K562 (cell line): Measurements from ENCODE around the gene SOX12. TPM values are rescaled to one million over a fixed set of nuclear protein-coding genes. Genes with fewer than 3 reads are reported as not detected.
"Not testable (repeated sequence)": the region's sequence is repeated elsewhere in the genome, so short reads cannot be mapped to it uniquely, and the experiment has no call there.

Source experiments
- ATF1 ChIP-seq, 2 experiments: fragments of 450-650 bp in 1 of 2; IDR thresholded peaks; 2 replicates each; pipeline ENCODE4 v1.6.1; 2016; ENCODE audit warnings: missing compliant biosample characterization in 1 of 2, missing genetic modification characterization in 1 of 2
- CXXC5 ChIP-seq: fragments of 250-450 bp; sonication (Bioruptor Pico); IDR thresholded peaks from 2 replicates; pipeline ENCODE4 v1.8.0; 2022; ENCODE audit warnings: inconsistent platforms, mild to moderate bottlenecking, moderate library complexity
- L3MBTL2 ChIP-seq: fragments of 450-650 bp; IDR thresholded peaks from 2 replicates; pipeline ENCODE4 v1.6.1; 2016; ENCODE audit warnings: mild to moderate bottlenecking, moderate library complexity
- NR2C1 ChIP-seq, 2 experiments: fragments of 450-650 bp; IDR thresholded peaks; 2 replicates each; pipeline ENCODE4 v1.6.1; 2017; ENCODE audit warnings: mild to moderate bottlenecking in 2 of 2, antibody characterized with exemption in 1 of 2, inconsistent platforms in 1 of 2, missing compliant biosample characterization in 1 of 2, missing genetic modification characterization in 1 of 2
- PTTG1 ChIP-seq: fragments of 450-650 bp; IDR thresholded peaks from 2 replicates; pipeline ENCODE4 v1.6.1; 2016; ENCODE audit warnings: low read depth, mild to moderate bottlenecking, missing genetic modification characterization, missing compliant biosample characterization
- SMAD4 ChIP-seq: fragments of 250-450 bp; sonication (Bioruptor Pico); conservative IDR thresholded peaks from 2 replicates; pipeline ENCODE4 v1.8.0; 2021; ENCODE audit warnings: inconsistent platforms, mild to moderate bottlenecking, moderate library complexity
- SPI1 ChIP-seq: IDR thresholded peaks from 2 replicates; pipeline ENCODE4 v1.6.1; 2011; ENCODE audit warnings: low read depth, low read length, control low read depth, borderline replicate concordance
- ZNF175 ChIP-seq: fragments of 200-800 bp; sonication (Bioruptor generic); IDR thresholded peaks from 2 replicates; pipeline ENCODE4 v1.6.1; 2016; ENCODE audit warnings: low read depth, mild to moderate bottlenecking, missing genetic modification characterization, missing compliant biosample characterization
- ZNF197 ChIP-seq: fragments of 200-800 bp; sonication (Bioruptor generic); IDR thresholded peaks from 2 replicates; pipeline ENCODE4 v1.6.1; 2016; ENCODE audit warnings: low read depth, missing genetic modification characterization, missing compliant biosample characterization
- ZNF384 ChIP-seq: IDR thresholded peaks from 2 replicates; pipeline ENCODE4 v1.6.1; 2012; ENCODE audit warnings: low read depth, low read length, improper control_type of control experiment
- polyA plus RNA-seq, 8 experiments: library from polyadenylated mRNA; depleted of rRNA in 4 of 8; stranded (reverse) in 5 of 8; unstranded in 3 of 8; fragments of >200 nt; fragmentation: Nextera tagmentation in 2 of 8; fragmentation: Illumina TruSeq in 1 of 8; extraction: Ambion mirVana in 2 of 8; extraction: Trizol in 1 of 8; gene quantifications; 2 replicates each; pipeline versions ENCODE4 v1.2.1 to v1.2.3, GENCODE V29; 2011 to 2014; ENCODE audit warnings: inconsistent platforms in 1 of 8, missing spikeins in 1 of 8
- total RNA-seq, 7 experiments: library from RNA; depleted of rRNA in 6 of 7; stranded (reverse); fragments of >200 nt in 6 of 7; fragmentation: Illumina TruSeq in 2 of 7; extraction: Trizol in 2 of 7; gene quantifications; 2 replicates each; pipeline versions ENCODE4 v1.2.1 to v1.2.3, GENCODE V29; 2011 to 2021; ENCODE audit warnings: low replicate concordance in 1 of 7
- TF ChIP-seq, protein P1 (sequence below): fragments of 450-650 bp; IDR thresholded peaks from 2 replicates; pipeline ENCODE4 v1.6.1; 2016; ENCODE audit warnings: mild to moderate bottlenecking, moderate library complexity
- TF ChIP-seq, protein P2 (sequence below): fragments of 450-650 bp; IDR thresholded peaks from 2 replicates; pipeline ENCODE4 v1.6.1; 2017; ENCODE audit warnings: antibody characterized with exemption, mild to moderate bottlenecking

The SOX12 gene
- total and polyA plus RNA-seq, 9 of the 15 experiments (the other 6 are each of a cell fraction or from before 2014, with no cell fraction given), result 0.42 to 26.3 (median 2.6) TPM

GRCh38 chr20:356154-356553 lies 30.8 kb downstream of the SOX12 start (continued):
- TF ChIP-seq, protein P1, sequence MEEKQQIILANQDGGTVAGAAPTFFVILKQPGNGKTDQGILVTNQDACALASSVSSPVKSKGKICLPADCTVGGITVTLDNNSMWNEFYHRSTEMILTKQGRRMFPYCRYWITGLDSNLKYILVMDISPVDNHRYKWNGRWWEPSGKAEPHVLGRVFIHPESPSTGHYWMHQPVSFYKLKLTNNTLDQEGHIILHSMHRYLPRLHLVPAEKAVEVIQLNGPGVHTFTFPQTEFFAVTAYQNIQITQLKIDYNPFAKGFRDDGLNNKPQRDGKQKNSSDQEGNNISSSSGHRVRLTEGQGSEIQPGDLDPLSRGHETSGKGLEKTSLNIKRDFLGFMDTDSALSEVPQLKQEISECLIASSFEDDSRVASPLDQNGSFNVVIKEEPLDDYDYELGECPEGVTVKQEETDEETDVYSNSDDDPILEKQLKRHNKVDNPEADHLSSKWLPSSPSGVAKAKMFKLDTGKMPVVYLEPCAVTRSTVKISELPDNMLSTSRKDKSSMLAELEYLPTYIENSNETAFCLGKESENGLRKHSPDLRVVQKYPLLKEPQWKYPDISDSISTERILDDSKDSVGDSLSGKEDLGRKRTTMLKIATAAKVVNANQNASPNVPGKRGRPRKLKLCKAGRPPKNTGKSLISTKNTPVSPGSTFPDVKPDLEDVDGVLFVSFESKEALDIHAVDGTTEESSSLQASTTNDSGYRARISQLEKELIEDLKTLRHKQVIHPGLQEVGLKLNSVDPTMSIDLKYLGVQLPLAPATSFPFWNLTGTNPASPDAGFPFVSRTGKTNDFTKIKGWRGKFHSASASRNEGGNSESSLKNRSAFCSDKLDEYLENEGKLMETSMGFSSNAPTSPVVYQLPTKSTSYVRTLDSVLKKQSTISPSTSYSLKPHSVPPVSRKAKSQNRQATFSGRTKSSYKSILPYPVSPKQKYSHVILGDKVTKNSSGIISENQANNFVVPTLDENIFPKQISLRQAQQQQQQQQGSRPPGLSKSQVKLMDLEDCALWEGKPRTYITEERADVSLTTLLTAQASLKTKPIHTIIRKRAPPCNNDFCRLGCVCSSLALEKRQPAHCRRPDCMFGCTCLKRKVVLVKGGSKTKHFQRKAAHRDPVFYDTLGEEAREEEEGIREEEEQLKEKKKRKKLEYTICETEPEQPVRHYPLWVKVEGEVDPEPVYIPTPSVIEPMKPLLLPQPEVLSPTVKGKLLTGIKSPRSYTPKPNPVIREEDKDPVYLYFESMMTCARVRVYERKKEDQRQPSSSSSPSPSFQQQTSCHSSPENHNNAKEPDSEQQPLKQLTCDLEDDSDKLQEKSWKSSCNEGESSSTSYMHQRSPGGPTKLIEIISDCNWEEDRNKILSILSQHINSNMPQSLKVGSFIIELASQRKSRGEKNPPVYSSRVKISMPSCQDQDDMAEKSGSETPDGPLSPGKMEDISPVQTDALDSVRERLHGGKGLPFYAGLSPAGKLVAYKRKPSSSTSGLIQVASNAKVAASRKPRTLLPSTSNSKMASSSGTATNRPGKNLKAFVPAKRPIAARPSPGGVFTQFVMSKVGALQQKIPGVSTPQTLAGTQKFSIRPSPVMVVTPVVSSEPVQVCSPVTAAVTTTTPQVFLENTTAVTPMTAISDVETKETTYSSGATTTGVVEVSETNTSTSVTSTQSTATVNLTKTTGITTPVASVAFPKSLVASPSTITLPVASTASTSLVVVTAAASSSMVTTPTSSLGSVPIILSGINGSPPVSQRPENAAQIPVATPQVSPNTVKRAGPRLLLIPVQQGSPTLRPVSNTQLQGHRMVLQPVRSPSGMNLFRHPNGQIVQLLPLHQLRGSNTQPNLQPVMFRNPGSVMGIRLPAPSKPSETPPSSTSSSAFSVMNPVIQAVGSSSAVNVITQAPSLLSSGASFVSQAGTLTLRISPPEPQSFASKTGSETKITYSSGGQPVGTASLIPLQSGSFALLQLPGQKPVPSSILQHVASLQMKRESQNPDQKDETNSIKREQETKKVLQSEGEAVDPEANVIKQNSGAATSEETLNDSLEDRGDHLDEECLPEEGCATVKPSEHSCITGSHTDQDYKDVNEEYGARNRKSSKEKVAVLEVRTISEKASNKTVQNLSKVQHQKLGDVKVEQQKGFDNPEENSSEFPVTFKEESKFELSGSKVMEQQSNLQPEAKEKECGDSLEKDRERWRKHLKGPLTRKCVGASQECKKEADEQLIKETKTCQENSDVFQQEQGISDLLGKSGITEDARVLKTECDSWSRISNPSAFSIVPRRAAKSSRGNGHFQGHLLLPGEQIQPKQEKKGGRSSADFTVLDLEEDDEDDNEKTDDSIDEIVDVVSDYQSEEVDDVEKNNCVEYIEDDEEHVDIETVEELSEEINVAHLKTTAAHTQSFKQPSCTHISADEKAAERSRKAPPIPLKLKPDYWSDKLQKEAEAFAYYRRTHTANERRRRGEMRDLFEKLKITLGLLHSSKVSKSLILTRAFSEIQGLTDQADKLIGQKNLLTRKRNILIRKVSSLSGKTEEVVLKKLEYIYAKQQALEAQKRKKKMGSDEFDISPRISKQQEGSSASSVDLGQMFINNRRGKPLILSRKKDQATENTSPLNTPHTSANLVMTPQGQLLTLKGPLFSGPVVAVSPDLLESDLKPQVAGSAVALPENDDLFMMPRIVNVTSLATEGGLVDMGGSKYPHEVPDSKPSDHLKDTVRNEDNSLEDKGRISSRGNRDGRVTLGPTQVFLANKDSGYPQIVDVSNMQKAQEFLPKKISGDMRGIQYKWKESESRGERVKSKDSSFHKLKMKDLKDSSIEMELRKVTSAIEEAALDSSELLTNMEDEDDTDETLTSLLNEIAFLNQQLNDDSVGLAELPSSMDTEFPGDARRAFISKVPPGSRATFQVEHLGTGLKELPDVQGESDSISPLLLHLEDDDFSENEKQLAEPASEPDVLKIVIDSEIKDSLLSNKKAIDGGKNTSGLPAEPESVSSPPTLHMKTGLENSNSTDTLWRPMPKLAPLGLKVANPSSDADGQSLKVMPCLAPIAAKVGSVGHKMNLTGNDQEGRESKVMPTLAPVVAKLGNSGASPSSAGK, result 0 out of 2 replicates have a peak, but pooled peaks have one; percentile 19
- TF ChIP-seq SPI1 (peak; percentile 27; the same call in 1 of the 2 replicates), CXXC5 (CRISPR knock-in tag) (peak; percentile 59), L3MBTL2 (peak; percentile 40; the same call in 1 of the 2 replicates), SMAD4 (CRISPR knock-in tag) (peak; percentile 65), PTTG1 (tag) (peak; percentile 39; the same call in 1 of the 2 replicates), ZNF197 (peak; percentile 13; the same call in 1 of the 2 replicates), NR2C1 (tag; IDR thresholded peaks at IDR 0.05) (peak; percentile 40; the same call in 1 of the 2 replicates), ZNF384 (peak; percentile 87), ATF1 (tag; IDR thresholded peaks at IDR 0.05) (0 out of 2 replicates have a peak, but pooled peaks have one; percentile 12), ZNF175 (peak; percentile 63; the same call in 1 of the 2 replicates)
- TF ChIP-seq, protein P2, sequence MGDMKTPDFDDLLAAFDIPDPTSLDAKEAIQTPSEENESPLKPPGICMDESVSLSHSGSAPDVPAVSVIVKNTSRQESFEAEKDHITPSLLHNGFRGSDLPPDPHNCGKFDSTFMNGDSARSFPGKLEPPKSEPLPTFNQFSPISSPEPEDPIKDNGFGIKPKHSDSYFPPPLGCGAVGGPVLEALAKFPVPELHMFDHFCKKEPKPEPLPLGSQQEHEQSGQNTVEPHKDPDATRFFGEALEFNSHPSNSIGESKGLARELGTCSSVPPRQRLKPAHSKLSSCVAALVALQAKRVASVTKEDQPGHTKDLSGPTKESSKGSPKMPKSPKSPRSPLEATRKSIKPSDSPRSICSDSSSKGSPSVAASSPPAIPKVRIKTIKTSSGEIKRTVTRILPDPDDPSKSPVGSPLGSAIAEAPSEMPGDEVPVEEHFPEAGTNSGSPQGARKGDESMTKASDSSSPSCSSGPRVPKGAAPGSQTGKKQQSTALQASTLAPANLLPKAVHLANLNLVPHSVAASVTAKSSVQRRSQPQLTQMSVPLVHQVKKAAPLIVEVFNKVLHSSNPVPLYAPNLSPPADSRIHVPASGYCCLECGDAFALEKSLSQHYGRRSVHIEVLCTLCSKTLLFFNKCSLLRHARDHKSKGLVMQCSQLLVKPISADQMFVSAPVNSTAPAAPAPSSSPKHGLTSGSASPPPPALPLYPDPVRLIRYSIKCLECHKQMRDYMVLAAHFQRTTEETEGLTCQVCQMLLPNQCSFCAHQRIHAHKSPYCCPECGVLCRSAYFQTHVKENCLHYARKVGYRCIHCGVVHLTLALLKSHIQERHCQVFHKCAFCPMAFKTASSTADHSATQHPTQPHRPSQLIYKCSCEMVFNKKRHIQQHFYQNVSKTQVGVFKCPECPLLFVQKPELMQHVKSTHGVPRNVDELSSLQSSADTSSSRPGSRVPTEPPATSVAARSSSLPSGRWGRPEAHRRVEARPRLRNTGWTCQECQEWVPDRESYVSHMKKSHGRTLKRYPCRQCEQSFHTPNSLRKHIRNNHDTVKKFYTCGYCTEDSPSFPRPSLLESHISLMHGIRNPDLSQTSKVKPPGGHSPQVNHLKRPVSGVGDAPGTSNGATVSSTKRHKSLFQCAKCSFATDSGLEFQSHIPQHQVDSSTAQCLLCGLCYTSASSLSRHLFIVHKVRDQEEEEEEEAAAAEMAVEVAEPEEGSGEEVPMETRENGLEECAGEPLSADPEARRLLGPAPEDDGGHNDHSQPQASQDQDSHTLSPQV, result peak; percentile 44; the same call in 1 of the 2 replicates
- TF ChIP-seq NR2C1 (IDR thresholded peaks at IDR 0.05); ATF1 (CRISPR knock-in tag; IDR thresholded peaks at IDR 0.05): not testable (repeated sequence)
- TF ChIP-seq, all 486 proteins: peak for 17; not testable (repeated sequence) for 469
